HCT116 (cell line): ENCODE measurements around the gene UNC93B1.

ENCODE experiments used
- ATF3 ChIP-seq: IDR thresholded peaks from 2 replicates; pipeline ENCODE4 v1.6.1; 2012
- CTCF ChIP-seq, 3 experiments: fragments of 200-600 bp in 1 of 3; sonication (generic) in 1 of 3; IDR thresholded peaks in 2 of 3; conservative IDR thresholded peaks in 1 of 3; 2 replicates each; pipeline ENCODE4 v1.5.1; 2012 to 2017; ENCODE audit warnings: low read depth in 2 of 3, low read length in 2 of 3, antibody characterized with exemption in 1 of 3, borderline replicate concordance in 1 of 3, control low read depth in 1 of 3, mild to moderate bottlenecking in 1 of 3, mixed read lengths in 1 of 3, mixed run types in 1 of 3, moderate library complexity in 1 of 3; ENCODE audit not compliant: insufficient read depth in 1 of 3
- EGR1 ChIP-seq: IDR thresholded peaks from 2 replicates; pipeline ENCODE4 v1.6.1; 2012; ENCODE audit warnings: low read depth
- EZH2phosphoT487 ChIP-seq: fragments of 200-600 bp; IDR thresholded peaks from 2 replicates; pipeline ENCODE4 v1.6.1; 2018; ENCODE audit warnings: antibody characterized with exemption, borderline replicate concordance
- JUND ChIP-seq: IDR thresholded peaks from 2 replicates; pipeline ENCODE4 v1.6.1; 2012
- POLR2A ChIP-seq: IDR thresholded peaks from 2 replicates; pipeline ENCODE4 v1.7.0; 2011; ENCODE audit warnings: borderline replicate concordance; ENCODE audit not compliant: insufficient read depth, insufficient read length; ENCODE audit errors: extremely low read depth
- POLR2AphosphoS5 ChIP-seq: IDR thresholded peaks from 2 replicates; pipeline ENCODE4 v1.6.1; 2011; ENCODE audit warnings: mild to moderate bottlenecking, low read depth, low read length, moderate library complexity
- REST ChIP-seq: IDR thresholded peaks from 2 replicates; pipeline ENCODE4 v1.6.1; 2012; ENCODE audit warnings: low read depth
- YY1 ChIP-seq: IDR thresholded peaks from 2 replicates; pipeline ENCODE4 v1.6.1; 2011; ENCODE audit warnings: low read length, low read depth, moderate library complexity, mild to moderate bottlenecking; ENCODE audit not compliant: insufficient replicate concordance; ENCODE audit errors: extremely low read depth

- no peak for TF ChIP-seq JUND
- no peak for TF ChIP-seq CTCF (IDR thresholded peaks at IDR 0.05 in 2 of 3, conservative IDR thresholded peaks at IDR 0.05 in 1 of 3; ENCODE audit: borderline replicate concordance in 1 of 3, insufficient read depth in 1 of 3, low read depth in 2 of 3, low read length in 2 of 3)
- no peak for TF ChIP-seq EZH2phosphoT487
- no peak for TF ChIP-seq EGR1
- TF ChIP-seq POLR2A = no peak
- no peak for TF ChIP-seq ATF3
- TF ChIP-seq POLR2AphosphoS5 = no peak
- TF ChIP-seq YY1 = no peak
- no peak for TF ChIP-seq REST
Measured at GRCh38 chr11:68043349-68044144, 39.6 kb upstream of the UNC93B1 start.
